Stimulated activated CD4-positive, alpha-beta T cell treated with anti-CD3 and anti-CD28 coated beads, Interleukin-1b, Interleukin-23, amount 100 ng/mL, for 24 hours (primary cell): ENCODE results near the gene OR6Q1.
"Not testable (repeated sequence)": the region's sequence is repeated elsewhere in the genome, so short reads cannot be mapped to it uniquely, and the experiment has no call there.

Source experiments
- DNase-seq, 4 experiments: peaks; one replicate each; pipeline ENCODE4 v3.0.0-alpha.2; 2020; ENCODE audit warnings: low read depth in 4 of 4, low spot score in 1 of 4

The OR6Q1 gene, protein sequence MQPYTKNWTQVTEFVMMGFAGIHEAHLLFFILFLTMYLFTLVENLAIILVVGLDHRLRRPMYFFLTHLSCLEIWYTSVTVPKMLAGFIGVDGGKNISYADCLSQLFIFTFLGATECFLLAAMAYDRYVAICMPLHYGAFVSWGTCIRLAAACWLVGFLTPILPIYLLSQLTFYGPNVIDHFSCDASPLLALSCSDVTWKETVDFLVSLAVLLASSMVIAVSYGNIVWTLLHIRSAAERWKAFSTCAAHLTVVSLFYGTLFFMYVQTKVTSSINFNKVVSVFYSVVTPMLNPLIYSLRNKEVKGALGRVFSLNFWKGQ

DNA sequence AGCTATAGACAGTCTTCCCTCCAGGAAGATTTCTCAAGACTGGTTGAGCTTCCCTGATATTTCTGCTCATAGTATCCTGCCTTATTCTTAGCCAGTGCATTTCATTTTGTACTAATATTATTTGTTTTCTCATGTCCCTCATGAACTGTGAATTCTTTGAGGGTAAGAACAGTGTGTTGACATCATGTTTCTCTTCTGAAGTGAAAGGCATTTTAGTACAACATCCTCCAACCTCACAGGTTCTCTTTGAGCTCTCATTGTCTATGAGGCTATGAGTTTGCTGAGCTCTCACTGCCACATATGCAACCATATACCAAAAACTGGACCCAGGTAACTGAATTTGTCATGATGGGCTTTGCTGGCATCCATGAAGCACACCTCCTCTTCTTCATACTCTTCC, at the start of gene OR6Q1:
Gene OR6Q1 (plus strand): TSS at position 301 of the 400 bp plus-strand sequence. CDS start 0 bp downstream, at position 301.
- DNase-seq = no peak

DNA sequence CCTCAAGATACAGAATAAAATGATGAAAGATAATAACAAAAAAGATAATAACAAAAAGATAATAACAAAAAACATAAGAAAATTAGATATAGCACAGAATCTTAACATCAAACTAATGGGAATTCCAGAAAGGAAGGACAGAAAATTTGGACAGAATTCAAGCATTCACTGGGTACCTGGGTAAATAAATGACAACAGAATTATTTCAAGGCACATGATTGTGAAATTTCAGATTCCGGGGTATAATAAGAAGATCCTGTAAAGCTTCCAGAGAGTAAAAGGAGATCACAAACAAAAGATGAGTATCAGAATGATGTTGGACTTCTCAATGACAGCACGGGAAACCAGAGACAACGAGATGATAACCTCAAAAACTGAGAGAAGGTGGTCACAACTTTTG, 49.2 kb upstream of the OR6Q1 start:
- no peak for DNase-seq

DNA sequence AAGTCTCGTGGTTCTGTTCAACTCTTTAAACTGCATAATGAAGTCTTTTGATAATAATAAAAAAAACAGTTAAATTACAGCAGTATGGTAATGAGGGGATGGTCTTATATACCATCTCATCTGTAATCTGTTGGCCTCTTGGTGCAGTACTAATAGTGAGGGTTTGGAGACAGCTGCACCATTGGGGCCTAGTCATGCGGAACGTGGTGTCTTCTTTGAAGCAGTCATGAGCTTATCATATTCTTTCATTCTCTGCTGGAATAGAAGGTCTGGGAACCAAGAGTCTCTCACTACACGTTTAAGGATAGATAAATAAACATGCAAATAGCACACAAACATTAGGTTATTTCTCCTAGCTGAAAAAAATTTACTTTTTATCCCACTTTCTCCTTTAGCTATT, 48.0 kb upstream of the OR6Q1 start:
- DNase-seq = no peak

DNA sequence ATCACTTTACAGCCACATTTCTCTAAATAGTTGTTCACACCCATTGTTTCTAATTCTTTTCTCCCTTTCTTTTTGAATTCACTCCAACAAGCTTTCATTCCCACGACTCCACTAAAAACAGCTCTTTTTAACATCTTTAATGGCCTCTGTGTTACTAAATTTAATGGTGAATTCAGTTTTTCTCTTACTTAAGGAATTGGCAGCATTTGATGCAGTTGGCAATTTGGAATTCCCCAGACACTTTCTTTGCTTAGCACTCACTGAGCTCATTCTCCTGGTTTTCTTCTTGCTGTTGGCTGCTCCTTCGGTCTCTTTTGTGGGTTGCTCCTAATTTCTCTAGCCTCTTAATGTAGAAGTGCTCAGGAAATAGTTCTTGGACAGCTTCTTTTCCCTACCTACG, 47.6 kb upstream of the OR6Q1 start:
- no peak for DNase-seq

DNA sequence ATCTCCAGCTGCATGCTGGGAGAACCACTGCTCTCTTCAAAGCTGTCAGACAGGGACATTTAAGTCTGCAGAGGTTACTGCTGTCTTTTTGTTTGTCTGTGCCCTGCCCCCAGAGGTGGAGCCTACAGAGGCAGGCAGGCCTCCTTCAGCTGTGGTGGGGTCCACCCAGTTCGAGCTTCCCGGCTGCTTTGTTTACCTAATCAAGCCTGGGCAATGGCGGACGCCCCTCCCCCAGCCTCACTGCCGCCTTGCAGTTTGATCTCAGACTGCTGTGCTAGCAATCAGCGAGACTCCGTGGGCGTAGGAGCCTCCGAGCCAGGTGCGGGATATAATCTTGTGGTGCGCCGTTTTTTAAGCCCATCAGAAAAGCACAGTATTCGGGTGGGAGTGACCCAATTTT, 31.2 kb upstream of the OR6Q1 start:
- not testable (repeated sequence) for DNase-seq

DNA sequence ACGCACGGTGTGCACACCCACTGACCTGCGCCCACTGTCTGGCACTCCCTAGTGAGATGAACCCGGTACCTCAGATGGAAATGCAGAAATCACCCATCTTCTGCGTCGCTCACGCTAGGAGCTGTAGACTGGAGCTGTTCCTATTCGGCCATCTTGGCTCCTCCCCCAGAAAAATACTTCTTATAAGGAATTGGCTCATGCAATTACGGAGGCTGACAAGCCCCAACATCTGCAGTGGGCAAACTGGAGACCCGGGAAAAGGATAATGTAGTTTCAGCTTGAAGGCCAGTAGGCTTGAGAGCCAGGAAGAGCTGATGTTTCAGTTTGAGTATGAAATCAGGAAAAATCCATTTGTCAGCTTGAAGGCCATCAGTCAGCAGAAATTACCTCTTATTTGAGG, 30.7 kb upstream of the OR6Q1 start:
- not testable (repeated sequence) for DNase-seq

DNA sequence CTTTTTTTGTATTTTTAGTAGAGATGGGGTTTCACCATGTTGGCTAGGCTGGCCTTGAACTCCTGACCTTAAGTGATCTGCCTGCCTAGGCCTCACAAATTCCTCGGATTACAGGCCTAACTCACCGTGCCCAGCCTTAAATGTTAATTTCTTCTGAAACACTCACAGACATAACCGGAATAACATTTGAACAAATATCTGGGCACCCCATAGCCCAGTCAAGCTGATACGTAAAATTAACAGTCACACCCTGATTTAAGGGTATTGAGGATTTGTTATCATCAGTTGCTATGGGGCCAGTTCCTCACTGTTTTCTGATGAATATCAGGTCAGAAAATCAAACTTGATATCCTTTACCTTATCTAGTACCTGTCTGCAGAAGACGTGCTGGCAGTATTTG, 30.1 kb upstream of the OR6Q1 start:
- no peak for DNase-seq

DNA sequence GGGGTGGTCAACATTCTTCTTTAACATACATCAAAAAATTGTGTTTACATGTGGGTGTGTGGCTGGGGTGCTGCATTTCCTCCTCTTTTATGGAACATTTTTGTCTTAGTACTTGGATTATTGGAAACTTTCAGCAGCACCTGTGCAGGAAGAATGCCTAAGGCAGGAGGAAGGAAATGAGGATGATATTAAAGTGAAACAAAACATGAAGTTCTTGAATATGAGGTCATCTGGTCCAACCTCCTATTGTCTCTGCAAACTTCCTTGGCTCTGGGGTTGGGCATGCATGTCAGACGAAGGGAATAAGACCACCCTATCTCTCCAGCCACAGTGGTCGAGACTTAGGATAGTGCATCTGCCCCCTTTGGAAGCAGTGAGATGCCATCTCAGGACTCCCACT, 27.7 kb upstream of the OR6Q1 start:
- DNase-seq = no peak

DNA sequence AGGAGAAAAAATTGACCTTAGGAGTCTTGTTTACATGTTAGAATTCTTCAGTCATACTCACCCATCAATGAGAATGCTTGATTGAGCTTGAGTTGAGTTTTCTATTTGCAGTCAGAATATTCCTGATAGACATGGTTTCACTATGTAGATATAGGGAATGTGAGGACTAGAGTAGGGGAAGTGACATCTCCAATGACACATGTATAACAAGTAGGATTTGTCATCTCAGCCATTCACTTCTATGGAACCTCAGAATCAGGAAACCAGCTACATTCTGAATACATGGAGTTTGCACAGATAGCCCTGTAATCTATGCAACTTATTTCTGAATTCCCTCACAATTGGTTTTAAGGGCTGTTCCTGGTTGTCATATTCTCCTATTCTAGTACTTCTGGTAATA, 27.2 kb upstream of the OR6Q1 start:
- DNase-seq = no peak

DNA sequence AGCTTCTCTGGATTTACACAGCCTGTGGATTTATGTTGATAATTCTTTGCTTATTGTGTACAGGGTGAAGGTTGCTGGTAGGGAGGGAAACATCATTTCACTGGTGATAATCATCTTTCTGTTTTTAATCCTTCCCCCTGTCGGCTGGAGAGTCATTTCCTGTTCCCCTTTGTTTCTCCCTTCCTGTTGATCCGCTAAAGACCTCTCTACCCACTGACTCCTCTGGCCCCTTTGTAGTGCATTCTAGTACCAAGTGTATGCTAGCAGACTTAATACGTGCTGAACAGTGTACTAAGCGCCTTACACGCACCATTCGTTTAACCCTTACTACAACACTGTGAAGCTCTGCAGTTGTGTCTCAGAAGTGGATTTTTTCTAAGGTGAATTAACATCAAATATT, 26.1 kb upstream of the OR6Q1 start:
- no peak for DNase-seq

DNA sequence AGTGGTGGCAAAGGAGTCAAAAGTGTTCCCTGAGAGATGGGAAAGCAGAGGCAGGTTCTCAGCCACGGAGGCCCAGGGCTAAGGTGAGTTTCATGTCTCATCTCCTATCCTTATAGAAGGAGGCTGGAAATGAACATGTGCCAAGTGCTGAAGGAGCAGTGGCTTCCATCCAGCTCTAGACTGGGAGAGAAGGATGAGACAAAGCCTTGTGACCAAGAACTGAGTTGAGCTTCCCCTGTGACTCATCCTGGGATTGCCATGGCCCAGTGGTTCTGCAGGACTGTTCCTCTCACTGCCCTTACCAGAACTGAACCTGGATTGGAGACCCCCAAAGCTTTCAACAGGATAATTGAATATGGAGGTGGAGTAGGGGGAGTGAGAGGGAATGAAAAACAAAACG, 23.8 kb upstream of the OR6Q1 start:
- DNase-seq = no peak

DNA sequence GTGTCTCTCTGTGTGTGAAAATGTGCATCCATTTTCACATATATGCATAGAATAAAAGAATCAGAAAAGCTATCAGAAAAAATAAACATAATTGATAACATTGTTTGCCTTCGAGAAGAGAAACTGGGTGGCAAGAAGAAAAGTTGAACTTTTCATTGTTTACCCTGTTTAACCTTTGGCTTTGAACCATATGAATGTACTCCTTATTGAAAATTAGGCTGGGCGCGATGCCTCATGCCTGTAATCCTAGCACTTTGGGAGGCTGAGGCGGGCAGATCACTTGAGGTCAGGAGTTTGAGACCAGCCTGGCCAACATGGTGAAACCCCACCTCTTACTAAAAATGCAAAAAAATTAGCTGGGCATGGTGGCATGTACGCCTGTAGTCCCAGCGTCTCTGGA, 19.0 kb upstream of the OR6Q1 start:
- no peak for DNase-seq

DNA sequence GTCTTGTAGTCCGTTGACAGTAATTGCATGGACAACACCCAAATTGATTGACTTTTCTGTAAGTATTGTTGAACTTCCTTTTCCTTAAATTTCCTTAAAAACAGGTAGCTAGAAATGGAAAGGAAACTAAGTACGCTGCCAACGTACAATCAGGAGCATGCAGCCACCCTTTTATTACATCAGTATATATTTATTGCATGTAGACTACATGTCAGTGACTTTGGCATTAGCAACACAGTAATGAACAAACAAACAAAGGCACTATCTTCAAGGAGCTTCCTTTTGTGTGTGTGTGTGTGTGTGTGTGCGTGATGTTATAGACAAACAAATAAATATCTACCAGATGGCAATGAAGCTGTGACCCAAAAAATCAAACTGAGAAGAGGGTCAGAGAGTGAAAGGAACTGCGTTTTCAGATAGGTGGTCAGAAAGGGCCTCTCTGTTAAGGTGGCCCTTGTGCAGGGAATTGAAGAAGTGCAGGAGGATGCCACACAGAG, 7.3 kb upstream of the OR6Q1 start, which contains the start of gene OR9Q1:
Gene OR9Q1 (plus strand): TSS at position 447 of the 497 bp plus-strand sequence. CDS start 155,564 bp downstream, outside the sequence.
- DNase-seq = no peak

DNA sequence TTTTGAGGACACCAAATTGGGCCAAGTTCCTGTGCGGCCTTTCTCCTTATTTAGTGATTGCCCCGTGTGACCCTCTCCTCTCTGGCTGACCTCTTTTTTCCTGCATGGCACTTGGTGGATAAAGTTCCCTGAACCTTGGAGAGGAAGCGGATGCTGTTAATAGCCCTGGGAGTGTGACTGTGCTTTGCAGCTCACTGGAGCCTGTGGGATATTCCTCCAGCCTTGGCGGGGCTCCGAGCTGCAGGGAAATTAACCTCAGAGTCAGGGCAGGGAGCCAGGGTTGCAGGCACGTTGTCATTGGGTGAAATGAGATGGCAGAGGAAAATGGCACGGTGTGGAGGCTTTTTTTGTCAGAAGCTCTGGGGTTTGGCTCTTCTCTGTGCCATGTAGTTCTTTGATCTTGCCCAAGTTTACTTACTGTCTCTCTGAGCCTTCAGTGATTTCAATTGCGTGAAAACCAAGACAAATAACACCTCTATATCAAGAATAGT, 6.1 kb upstream of the OR6Q1 start:
- DNase-seq = no peak

DNA sequence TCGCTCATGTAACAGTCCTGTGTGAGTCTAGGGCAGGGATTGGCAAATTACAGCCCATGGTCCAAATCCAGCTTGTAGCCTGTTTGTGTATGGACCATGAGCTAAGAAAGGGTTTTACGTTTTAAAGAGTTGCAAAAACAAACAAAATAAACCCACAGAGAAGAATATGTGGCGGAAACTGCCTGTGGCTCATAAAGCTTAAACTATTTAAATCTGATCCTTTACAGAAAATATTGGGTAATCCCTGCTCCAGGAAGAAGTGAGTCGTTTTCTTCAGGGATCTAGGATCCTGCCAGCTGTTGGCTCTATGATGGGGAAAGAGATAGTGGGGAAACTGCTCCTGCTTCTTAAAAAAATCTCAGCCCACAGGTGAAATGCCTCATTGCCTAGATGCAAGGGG, 3.4 kb upstream of the OR6Q1 start:
- DNase-seq = no peak

DNA sequence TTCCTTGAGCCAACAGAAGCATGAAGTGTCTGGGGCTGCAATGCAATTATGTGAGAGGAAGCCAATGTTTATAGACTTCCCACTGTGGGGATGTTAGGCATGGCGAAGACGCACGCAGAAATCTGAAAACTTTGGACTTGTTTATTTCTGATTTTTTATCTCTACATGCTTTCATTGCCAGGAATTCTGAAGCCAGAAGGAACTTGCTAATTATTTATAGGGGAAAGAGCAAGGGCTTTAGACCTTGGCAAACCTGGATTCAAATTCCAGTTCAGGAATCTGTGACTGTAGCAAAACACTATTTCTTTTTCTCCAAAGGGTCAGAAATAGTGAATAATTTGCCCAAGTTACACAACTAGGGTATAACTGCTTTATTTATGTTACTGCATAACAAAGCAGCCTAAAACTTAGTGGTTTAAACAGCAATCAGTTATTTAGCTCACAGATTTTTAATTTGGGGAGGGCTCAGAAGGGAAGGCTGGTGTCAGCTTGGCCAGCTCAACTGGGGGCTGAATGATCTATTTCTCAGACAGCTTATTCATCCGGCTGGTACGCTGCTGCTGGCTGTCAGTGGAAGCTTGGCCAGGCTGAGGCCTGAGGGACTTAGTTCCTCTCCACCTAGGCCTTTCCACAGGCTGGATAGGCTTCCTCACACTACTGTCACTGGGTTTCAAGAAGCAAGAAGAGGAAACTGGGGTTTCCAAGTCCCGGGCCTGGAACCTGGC, 1.9 kb upstream of the OR6Q1 start:
- DNase-seq = no peak

DNA sequence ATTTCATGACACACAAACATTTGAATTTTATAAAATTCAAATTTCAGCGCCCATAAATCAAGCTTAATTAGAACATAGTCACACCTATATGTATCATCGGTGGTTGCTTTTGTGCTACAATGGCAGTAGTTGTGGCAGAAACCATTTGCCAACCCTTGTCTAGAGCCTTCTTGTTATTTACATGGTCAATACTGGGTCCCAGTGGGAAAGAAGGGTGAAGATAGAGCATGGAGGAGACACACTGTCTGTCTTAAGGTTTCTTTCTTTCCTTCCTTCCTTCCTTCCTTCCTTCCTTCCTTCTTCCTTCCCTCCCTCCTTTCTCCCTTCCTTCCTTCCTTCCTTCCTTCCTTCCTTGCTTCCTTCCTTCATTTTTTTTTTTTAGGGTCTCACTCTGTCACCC, 3.7 kb downstream of the OR6Q1 start:
- DNase-seq = no peak

DNA sequence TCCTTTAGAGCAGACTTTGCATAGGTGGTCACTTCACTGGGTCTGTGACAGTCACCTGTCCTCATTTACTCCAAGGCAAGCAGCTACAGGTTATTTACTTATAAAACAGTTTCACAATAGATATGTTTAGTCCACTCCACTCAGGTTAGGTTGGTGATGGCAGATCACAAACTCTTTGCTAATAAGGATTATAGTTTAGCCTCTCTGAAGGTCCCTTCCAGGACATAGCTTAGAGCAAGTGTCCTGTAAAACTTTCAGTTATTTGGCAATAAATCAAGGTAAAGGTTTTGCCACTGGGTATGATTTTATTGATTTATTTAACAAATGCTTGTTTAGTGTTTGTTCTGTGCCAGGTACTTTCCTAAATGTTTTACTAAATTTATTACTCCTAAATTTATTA, 8.8 kb downstream of the OR6Q1 start:
- no peak for DNase-seq

DNA sequence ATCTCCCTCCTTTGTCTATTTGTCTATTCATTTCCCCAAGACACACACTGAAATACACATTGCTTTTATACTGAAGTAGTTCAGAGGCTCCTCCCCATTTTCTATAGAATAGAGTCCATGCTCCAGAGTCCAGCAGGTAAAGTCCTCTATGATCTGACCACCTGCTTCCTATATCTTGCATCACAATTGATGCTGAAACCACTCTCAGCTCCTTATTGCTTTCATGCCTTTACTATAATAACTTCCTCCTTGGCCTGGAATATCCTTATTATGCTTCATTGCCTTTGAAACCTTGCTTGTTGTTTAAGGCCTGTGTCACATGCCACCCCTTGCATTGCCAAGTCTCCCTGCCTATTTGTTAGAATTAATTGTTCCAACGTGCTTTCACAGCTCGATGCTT, 12.6 kb downstream of the OR6Q1 start:
- no peak for DNase-seq

DNA sequence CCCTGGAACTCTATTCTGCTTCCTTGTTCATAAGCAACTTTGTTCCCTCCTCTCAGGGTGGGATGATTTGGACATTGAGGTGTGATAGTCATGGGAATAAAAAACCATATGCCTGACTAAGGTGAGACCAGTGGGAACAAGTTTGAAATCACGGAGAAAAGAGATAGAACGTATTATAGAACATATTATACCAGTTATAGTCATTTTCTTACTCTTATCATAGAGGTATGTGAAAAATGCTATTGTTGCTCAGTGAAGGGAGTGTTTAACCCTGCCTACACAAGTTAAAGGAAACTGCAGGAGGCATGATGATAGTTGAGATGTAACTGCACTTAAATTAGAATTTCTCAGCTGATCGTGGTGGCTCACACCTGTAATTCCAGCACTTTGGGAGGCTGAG, 15.5 kb downstream of the OR6Q1 start:
- no peak for DNase-seq

DNA sequence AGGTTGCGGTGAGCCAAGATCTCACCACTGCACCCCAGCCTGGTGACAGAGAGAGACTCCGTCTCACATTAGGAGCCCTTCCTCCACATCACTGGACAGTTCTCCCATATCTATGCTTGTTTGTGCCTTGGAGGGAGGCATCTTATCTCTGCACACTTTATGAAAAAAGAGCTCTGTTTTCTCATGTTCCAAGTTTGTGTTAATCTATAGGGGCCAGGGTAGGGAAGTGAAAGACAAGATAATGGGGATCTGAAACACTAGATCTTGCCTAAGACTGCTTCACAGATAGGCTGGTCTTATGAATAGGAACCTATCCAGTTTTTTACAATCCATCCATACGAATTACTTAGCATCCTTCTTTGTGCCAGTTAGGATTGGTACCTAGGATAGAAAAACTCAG, 17.1 kb downstream of the OR6Q1 start:
- no peak for DNase-seq

DNA sequence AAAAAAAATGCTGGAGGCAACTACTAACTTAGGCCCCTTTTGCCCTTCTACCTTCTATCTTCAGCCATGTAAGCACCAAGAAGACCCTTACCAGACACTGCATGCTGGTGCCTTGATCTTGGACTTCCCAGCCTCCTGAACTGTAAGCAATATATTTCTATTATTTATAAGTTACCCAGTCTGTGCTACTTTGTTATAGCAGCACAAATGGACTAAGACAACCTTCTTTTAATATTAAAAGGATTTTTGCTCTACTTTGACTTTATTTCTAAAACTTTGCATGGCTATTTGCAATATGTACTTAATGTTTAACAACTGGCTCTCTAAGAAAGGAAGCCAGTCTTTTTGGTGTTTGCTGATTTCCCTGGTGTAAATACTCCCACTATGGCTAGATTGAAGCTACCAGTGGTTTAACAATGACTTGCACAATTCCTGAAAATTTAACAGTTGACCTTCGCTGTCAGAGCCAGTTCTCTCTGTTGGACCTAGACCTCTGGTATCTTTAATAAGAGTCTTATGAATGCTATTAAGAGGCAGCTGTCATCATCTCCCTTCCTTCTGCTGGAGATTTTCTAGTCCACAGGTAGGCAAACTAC, 25.2 kb downstream of the OR6Q1 start:
- no peak for DNase-seq
